Measurements from ENCODE around the gene FBXL4. TPM values are rescaled to one million over a fixed set of nuclear protein-coding genes. Genes with fewer than 3 reads are reported as not detected.

The FBXL4 gene
- total and polyA plus RNA-seq, 2 of the 8 experiments (the other 6 are each of a cell fraction or from before 2014, with no cell fraction given) = 6.9 to 13.8 TPM

- TF ChIP-seq, protein P1, sequence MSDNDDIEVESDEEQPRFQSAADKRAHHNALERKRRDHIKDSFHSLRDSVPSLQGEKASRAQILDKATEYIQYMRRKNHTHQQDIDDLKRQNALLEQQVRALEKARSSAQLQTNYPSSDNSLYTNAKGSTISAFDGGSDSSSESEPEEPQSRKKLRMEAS (IDR thresholded peaks at IDR 0.05) = no peak
- TF ChIP-seq, protein P2, sequence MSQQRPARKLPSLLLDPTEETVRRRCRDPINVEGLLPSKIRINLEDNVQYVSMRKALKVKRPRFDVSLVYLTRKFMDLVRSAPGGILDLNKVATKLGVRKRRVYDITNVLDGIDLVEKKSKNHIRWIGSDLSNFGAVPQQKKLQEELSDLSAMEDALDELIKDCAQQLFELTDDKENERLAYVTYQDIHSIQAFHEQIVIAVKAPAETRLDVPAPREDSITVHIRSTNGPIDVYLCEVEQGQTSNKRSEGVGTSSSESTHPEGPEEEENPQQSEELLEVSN (IDR thresholded peaks at IDR 0.05) = no peak
- no peak for TF ChIP-seq SIRT6 (IDR thresholded peaks at IDR 0.05; ENCODE audit: low read length)
Observed at GRCh38 chr6:98974309-98974708, 26.6 kb upstream of the FBXL4 start (continued).

All from H1 (cell line).